Measurements from ENCODE around the gene MAP2K4. TPM values are rescaled to one million over a fixed set of nuclear protein-coding genes. Genes with fewer than 3 reads are reported as not detected.

The MAP2K4 gene
- total and polyA plus RNA-seq, 12 donors: 7.2 to 42.7 (median 33.0) TPM

GRCh38 chr17:12134587-12134986 lies 113.9 kb downstream of the MAP2K4 start:
- Histone ChIP-seq H3K27me3 (no peaks in the 10 kb centered on the region), H3K4me3 (no peak overlapping the region), H3K36me3 (peaks cover 0 to 83% (median 13%) of the 10 kb centered on the region in 9 donors), H3K4me1 (no peaks in the 10 kb centered on the region), H3K27ac (no peak overlapping the region), H3K9me3 (peaks cover 0 to 16% (median 8%) of the 10 kb centered on the region in 11 donors)
- no peak for DNase-seq
- no peak for ATAC-seq
- TF ChIP-seq, protein P1, sequence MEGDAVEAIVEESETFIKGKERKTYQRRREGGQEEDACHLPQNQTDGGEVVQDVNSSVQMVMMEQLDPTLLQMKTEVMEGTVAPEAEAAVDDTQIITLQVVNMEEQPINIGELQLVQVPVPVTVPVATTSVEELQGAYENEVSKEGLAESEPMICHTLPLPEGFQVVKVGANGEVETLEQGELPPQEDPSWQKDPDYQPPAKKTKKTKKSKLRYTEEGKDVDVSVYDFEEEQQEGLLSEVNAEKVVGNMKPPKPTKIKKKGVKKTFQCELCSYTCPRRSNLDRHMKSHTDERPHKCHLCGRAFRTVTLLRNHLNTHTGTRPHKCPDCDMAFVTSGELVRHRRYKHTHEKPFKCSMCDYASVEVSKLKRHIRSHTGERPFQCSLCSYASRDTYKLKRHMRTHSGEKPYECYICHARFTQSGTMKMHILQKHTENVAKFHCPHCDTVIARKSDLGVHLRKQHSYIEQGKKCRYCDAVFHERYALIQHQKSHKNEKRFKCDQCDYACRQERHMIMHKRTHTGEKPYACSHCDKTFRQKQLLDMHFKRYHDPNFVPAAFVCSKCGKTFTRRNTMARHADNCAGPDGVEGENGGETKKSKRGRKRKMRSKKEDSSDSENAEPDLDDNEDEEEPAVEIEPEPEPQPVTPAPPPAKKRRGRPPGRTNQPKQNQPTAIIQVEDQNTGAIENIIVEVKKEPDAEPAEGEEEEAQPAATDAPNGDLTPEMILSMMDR (IDR thresholded peaks at IDR 0.05): no peak
- intact Hi-C loops (cut with DNase I): no loop called here

DNA sequence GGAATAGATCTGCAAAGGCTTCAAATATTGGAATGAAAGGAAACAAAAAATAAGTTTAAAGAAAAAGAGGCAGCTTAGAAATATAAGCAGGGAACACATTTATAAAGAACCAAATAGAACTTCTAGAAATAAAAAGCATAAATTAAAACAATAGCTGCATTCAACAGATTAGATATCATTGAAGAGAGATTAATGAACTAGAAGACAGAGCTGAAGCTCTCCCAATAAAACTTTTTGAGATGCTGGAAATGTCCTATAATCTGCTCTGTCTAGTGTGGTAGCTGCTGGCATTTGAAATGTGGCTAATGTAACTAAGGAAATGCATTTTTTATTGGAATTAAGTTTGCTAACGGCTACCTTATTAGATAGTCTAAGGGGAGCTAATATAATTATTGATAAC lies 115.6 kb downstream of the MAP2K4 start:
- 99 to 100% methylated on average over 1 of the region's 1 CpG for WGBS, 2 donors
- TF ChIP-seq, protein P1 (IDR thresholded peaks at IDR 0.05): no peak
- no peak overlapping the region for H3K27ac ChIP-seq
- H3K4me3 ChIP-seq: no peak overlapping the region
- peaks cover 0 to 83% (median 10%) of the 10 kb centered on the region in 9 donors for H3K36me3 ChIP-seq
- H3K9me3 ChIP-seq: peaks cover 0 to 16% (median 8%) of the 10 kb centered on the region in 11 donors
- no peaks in the 10 kb centered on the region for H3K27me3 ChIP-seq
- no peak for ATAC-seq
- H3K4me1 ChIP-seq: no peaks in the 10 kb centered on the region
- intact Hi-C loops (cut with DNase I): no loop called here
- DNase-seq: no peak

GRCh38 chr17:12136646-12137045 lies 116.0 kb downstream of the MAP2K4 start:
- intact Hi-C loops (cut with DNase I): no loop called here
- Histone ChIP-seq H3K27me3 (no peaks in the 10 kb centered on the region), H3K9me3 (peaks cover 0 to 16% (median 8%) of the 10 kb centered on the region in 11 donors), H3K4me3 (no peak overlapping the region), H3K36me3 (peaks cover 0 to 83% (median 14%) of the 10 kb centered on the region in 9 donors), H3K4me1 (no peaks in the 10 kb centered on the region), H3K27ac (no peak overlapping the region)
- ATAC-seq: no peak
- TF ChIP-seq, protein P1 (IDR thresholded peaks at IDR 0.05): no peak
- no peak for DNase-seq

- no peaks in the 10 kb centered on the region for H3K27me3 ChIP-seq
- WGBS, 2 donors: 94 to 100% methylated on average over 1 of the region's 1 CpG
- no peak for ATAC-seq
- H3K4me1 ChIP-seq: no peaks in the 10 kb centered on the region
- no peak overlapping the region for H3K27ac ChIP-seq
- DNase-seq: no peak
- intact Hi-C loops (cut with DNase I): no loop called here
- peaks cover 0 to 16% (median 8%) of the 10 kb centered on the region in 11 donors for H3K9me3 ChIP-seq
- H3K36me3 ChIP-seq: peaks cover 0 to 83% (median 24%) of the 10 kb centered on the region in 9 donors
- TF ChIP-seq, protein P1 (IDR thresholded peaks at IDR 0.05): no peak
- H3K4me3 ChIP-seq: no peak overlapping the region
Observed at GRCh38 chr17:12137859-12138258, 117.2 kb downstream of the MAP2K4 start.

Measured in heart right ventricle (tissue), 16 donors.